ENCODE results near the gene RPL10.

- no peak for TF ChIP-seq CTCF (IDR thresholded peaks at IDR 0.05 in 4 of 5, conservative IDR thresholded peaks at IDR 0.05 in 1 of 5)
- TF ChIP-seq POLR2A (IDR thresholded peaks at IDR 0.05) = no peak
These were observed 16.9 kb upstream of the RPL10 start for GRCh38 chrX:154381271-154381670.
